Measurements from ENCODE around the gene PPM1G. TPM values are rescaled to one million over a fixed set of nuclear protein-coding genes. Genes with fewer than 3 reads are reported as not detected.

PPM1G gene
- total and polyA plus RNA-seq, 2 experiments from 2014 or later: 183 to 201 TPM

DNA sequence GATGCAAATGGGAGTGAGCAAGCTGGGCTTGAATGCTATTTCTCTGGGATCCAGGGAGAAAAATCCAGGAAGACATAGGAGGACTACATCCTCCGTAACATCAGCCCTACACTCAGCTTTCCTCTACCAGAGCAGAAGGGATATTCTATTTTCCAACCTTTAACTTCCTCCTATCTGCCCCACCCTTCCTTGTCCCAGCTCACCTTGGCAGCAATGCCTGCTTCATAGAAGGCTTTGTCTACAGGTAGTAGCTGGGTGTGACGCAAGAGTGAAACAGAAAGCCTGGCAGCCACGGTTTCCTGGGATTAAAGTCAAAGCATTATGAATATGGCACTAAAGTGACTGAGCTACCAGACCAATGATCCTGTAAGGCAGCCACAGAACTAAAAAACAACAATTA lies 36.7 kb upstream of the PPM1G start:
- H2AFZ ChIP-seq: no peak overlapping the region
- H3K36me3 Mint-ChIP-seq (ENCODE audit: low read depth): peaks cover 24% of the 10 kb centered on the region

More for the DNA sequence above, 36.7 kb upstream of the PPM1G start:
- Mint-ChIP-seq H3K4me1 (peaks cover 14% of the 10 kb centered on the region), H3K9me3 (no peaks in the 10 kb centered on the region), H3K27me3 (ENCODE audit: insufficient read depth, low read depth, poor library complexity) (peaks cover 8% of the 10 kb centered on the region), H3K4me3 (no peak overlapping the region), H3K27ac (no peak overlapping the region)
- DNase-seq (ENCODE audit: low spot score) (no peak), ATAC-seq (no peak)
- no peaks in the 10 kb centered on the region for H3K9me2 ChIP-seq (ENCODE audit: insufficient read depth)
- H3K4me3 ChIP-seq: no peak overlapping the region
- H3K79me2 ChIP-seq (replicated peaks; ENCODE audit: insufficient read depth): no peaks in the 10 kb centered on the region; the same call in 1 of the 2 replicates
- TF ChIP-seq NANOG (IDR thresholded peaks at IDR 0.05; ENCODE audit: borderline replicate concordance): no peak
- no peak for TF ChIP-seq JUNB (IDR thresholded peaks at IDR 0.05; ENCODE audit: unreplicated experiment)
- TF ChIP-seq STAT1 (IDR thresholded peaks at IDR 0.05; ENCODE audit: unreplicated experiment): no peak
- TF ChIP-seq, protein P1, sequence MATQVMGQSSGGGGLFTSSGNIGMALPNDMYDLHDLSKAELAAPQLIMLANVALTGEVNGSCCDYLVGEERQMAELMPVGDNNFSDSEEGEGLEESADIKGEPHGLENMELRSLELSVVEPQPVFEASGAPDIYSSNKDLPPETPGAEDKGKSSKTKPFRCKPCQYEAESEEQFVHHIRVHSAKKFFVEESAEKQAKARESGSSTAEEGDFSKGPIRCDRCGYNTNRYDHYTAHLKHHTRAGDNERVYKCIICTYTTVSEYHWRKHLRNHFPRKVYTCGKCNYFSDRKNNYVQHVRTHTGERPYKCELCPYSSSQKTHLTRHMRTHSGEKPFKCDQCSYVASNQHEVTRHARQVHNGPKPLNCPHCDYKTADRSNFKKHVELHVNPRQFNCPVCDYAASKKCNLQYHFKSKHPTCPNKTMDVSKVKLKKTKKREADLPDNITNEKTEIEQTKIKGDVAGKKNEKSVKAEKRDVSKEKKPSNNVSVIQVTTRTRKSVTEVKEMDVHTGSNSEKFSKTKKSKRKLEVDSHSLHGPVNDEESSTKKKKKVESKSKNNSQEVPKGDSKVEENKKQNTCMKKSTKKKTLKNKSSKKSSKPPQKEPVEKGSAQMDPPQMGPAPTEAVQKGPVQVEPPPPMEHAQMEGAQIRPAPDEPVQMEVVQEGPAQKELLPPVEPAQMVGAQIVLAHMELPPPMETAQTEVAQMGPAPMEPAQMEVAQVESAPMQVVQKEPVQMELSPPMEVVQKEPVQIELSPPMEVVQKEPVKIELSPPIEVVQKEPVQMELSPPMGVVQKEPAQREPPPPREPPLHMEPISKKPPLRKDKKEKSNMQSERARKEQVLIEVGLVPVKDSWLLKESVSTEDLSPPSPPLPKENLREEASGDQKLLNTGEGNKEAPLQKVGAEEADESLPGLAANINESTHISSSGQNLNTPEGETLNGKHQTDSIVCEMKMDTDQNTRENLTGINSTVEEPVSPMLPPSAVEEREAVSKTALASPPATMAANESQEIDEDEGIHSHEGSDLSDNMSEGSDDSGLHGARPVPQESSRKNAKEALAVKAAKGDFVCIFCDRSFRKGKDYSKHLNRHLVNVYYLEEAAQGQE (IDR thresholded peaks at IDR 0.05; ENCODE audit: unreplicated experiment): no peak
- TF ChIP-seq, protein P2, sequence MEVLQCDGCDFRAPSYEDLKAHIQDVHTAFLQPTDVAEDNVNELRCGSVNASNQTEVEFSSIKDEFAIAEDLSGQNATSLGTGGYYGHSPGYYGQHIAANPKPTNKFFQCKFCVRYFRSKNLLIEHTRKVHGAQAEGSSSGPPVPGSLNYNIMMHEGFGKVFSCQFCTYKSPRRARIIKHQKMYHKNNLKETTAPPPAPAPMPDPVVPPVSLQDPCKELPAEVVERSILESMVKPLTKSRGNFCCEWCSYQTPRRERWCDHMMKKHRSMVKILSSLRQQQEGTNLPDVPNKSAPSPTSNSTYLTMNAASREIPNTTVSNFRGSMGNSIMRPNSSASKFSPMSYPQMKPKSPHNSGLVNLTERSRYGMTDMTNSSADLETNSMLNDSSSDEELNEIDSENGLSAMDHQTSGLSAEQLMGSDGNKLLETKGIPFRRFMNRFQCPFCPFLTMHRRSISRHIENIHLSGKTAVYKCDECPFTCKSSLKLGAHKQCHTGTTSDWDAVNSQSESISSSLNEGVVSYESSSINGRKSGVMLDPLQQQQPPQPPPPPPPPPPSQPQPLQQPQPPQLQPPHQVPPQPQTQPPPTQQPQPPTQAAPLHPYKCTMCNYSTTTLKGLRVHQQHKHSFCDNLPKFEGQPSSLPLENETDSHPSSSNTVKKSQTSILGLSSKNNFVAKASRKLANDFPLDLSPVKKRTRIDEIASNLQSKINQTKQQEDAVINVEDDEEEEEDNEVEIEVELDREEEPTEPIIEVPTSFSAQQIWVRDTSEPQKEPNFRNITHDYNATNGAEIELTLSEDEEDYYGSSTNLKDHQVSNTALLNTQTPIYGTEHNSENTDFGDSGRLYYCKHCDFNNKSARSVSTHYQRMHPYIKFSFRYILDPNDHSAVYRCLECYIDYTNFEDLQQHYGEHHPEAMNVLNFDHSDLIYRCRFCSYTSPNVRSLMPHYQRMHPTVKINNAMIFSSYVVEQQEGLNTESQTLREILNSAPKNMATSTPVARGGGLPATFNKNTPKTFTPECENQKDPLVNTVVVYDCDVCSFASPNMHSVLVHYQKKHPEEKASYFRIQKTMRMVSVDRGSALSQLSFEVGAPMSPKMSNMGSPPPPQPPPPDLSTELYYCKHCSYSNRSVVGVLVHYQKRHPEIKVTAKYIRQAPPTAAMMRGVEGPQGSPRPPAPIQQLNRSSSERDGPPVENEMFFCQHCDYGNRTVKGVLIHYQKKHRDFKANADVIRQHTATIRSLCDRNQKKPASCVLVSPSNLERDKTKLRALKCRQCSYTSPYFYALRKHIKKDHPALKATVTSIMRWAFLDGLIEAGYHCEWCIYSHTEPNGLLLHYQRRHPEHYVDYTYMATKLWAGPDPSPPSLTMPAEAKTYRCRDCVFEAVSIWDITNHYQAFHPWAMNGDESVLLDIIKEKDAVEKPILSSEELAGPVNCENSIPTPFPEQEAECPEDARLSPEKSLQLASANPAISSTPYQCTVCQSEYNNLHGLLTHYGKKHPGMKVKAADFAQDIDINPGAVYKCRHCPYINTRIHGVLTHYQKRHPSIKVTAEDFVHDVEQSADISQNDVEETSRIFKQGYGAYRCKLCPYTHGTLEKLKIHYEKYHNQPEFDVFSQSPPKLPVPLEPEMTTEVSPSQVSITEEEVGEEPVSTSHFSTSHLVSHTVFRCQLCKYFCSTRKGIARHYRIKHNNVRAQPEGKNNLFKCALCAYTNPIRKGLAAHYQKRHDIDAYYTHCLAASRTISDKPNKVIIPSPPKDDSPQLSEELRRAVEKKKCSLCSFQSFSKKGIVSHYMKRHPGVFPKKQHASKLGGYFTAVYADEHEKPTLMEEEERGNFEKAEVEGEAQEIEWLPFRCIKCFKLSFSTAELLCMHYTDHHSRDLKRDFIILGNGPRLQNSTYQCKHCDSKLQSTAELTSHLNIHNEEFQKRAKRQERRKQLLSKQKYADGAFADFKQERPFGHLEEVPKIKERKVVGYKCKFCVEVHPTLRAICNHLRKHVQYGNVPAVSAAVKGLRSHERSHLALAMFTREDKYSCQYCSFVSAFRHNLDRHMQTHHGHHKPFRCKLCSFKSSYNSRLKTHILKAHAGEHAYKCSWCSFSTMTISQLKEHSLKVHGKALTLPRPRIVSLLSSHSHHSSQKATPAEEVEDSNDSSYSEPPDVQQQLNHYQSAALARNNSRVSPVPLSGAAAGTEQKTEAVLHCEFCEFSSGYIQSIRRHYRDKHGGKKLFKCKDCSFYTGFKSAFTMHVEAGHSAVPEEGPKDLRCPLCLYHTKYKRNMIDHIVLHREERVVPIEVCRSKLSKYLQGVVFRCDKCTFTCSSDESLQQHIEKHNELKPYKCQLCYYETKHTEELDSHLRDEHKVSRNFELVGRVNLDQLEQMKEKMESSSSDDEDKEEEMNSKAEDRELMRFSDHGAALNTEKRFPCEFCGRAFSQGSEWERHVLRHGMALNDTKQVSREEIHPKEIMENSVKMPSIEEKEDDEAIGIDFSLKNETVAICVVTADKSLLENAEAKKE (CRISPR knock-in tag; IDR thresholded peaks at IDR 0.05): no peak
- TF ChIP-seq, protein P3, sequence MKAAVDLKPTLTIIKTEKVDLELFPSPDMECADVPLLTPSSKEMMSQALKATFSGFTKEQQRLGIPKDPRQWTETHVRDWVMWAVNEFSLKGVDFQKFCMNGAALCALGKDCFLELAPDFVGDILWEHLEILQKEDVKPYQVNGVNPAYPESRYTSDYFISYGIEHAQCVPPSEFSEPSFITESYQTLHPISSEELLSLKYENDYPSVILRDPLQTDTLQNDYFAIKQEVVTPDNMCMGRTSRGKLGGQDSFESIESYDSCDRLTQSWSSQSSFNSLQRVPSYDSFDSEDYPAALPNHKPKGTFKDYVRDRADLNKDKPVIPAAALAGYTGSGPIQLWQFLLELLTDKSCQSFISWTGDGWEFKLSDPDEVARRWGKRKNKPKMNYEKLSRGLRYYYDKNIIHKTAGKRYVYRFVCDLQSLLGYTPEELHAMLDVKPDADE (IDR thresholded peaks at IDR 0.05): no peak
- no peak for TF ChIP-seq CREB1 (CRISPR knock-in tag; IDR thresholded peaks at IDR 0.05; ENCODE audit: low read depth)
- TF ChIP-seq, protein P4, sequence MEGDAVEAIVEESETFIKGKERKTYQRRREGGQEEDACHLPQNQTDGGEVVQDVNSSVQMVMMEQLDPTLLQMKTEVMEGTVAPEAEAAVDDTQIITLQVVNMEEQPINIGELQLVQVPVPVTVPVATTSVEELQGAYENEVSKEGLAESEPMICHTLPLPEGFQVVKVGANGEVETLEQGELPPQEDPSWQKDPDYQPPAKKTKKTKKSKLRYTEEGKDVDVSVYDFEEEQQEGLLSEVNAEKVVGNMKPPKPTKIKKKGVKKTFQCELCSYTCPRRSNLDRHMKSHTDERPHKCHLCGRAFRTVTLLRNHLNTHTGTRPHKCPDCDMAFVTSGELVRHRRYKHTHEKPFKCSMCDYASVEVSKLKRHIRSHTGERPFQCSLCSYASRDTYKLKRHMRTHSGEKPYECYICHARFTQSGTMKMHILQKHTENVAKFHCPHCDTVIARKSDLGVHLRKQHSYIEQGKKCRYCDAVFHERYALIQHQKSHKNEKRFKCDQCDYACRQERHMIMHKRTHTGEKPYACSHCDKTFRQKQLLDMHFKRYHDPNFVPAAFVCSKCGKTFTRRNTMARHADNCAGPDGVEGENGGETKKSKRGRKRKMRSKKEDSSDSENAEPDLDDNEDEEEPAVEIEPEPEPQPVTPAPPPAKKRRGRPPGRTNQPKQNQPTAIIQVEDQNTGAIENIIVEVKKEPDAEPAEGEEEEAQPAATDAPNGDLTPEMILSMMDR (conservative IDR thresholded peaks at IDR 0.05; ENCODE audit: low read depth in 2 of 2): no peak
- TF ChIP-seq ZNF331 (CRISPR knock-in tag; IDR thresholded peaks at IDR 0.05; ENCODE audit: low read depth): no peak
- TF ChIP-seq EZH2 (IDR thresholded peaks at IDR 0.05; ENCODE audit: low read depth, unreplicated experiment): no peak
- TF ChIP-seq POLR2AphosphoS5 (IDR thresholded peaks at IDR 0.05; ENCODE audit: low read depth): no peak
- no peak for TF ChIP-seq ZNF114 (CRISPR knock-in tag; IDR thresholded peaks at IDR 0.05)
- no peak for TF ChIP-seq EZH2phosphoT487 (IDR thresholded peaks at IDR 0.05; ENCODE audit: unreplicated experiment)
- H3K4me1 ChIP-seq (ENCODE audit: insufficient read depth): peaks cover 7% of the 10 kb centered on the region
- H3K27ac ChIP-seq (ENCODE audit: low read depth): no peak overlapping the region
- H3K36me3 ChIP-seq (ENCODE audit: insufficient read depth): no peaks in the 10 kb centered on the region; the same call in 1 of the 2 replicates
- no peak overlapping the region for H3K4me2 ChIP-seq
- no peaks in the 10 kb centered on the region; the same call in 1 of the 2 replicates for H4K20me1 ChIP-seq (replicated peaks; ENCODE audit: insufficient read depth)
- no peaks in the 10 kb centered on the region for H3K27me3 ChIP-seq (ENCODE audit: insufficient read depth)
- H3F3A ChIP-seq (replicated peaks; ENCODE audit: low read depth): peaks cover 13% of the 10 kb centered on the region

All from GM23338 (cell line).